GM23248 (cell line): Measurements from ENCODE around the gene TRIM25. TPM values are rescaled to one million over a fixed set of nuclear protein-coding genes. Genes with fewer than 3 reads are reported as not detected.

ENCODE experiments used
- DNase-seq: peaks from one replicate; pipeline ENCODE4 v3.0.0-alpha.2; 2015
- H2AFZ ChIP-seq: fragments of 200-600 bp; sonication (generic); 2 replicates; pipeline ENCODE4 v1.6.1; 2016; ENCODE audit warnings: antibody characterized with exemption
- H3F3A ChIP-seq: fragments of 200-600 bp; sonication (generic); 2 replicates; pipeline ENCODE4 v1.6.1; 2016; ENCODE audit warnings: mild to moderate bottlenecking, antibody characterized with exemption, mixed run types; ENCODE audit not compliant: insufficient read depth
- H3K27ac ChIP-seq: fragments of 200-600 bp; sonication (generic); 2 replicates; pipeline ENCODE4 v1.5.1; 2016; ENCODE audit warnings: mild to moderate bottlenecking
- H3K27me3 ChIP-seq: fragments of 200-600 bp; sonication (generic); replicated peaks from 2 replicates; pipeline ENCODE4 v1.6.1; 2016; ENCODE audit warnings: mild to moderate bottlenecking; ENCODE audit not compliant: insufficient read depth
- H3K36me3 ChIP-seq: fragments of 200-600 bp; sonication (generic); 2 replicates; pipeline ENCODE4 v1.6.1; 2016; ENCODE audit warnings: low read depth, mild to moderate bottlenecking
- H3K4me1 ChIP-seq: fragments of 200-600 bp; sonication (generic); 2 replicates; pipeline ENCODE4 v1.6.1; 2016; ENCODE audit warnings: mild to moderate bottlenecking; ENCODE audit not compliant: insufficient read depth
- H3K4me2 ChIP-seq: fragments of 200-600 bp; sonication (generic); one replicate; pipeline ENCODE4 v1.6.1; 2016; ENCODE audit warnings: mild to moderate bottlenecking; ENCODE audit not compliant: unreplicated experiment
- H3K4me3 ChIP-seq: fragments of 200-600 bp; sonication (generic); 2 replicates; pipeline ENCODE4 v1.5.1; 2016; ENCODE audit warnings: mild to moderate bottlenecking
- H3K79me2 ChIP-seq: fragments of 200-600 bp; sonication (generic); 2 replicates; pipeline ENCODE4 v1.6.1; 2016; ENCODE audit warnings: mild to moderate bottlenecking; ENCODE audit not compliant: insufficient read depth
- H3K9ac ChIP-seq: fragments of 200-600 bp; sonication (generic); 2 replicates; pipeline ENCODE4 v1.6.1; 2016; ENCODE audit warnings: mild to moderate bottlenecking
- H3K9me2 ChIP-seq: fragments of 200-600 bp; sonication (generic); 2 replicates; pipeline ENCODE4 v1.6.1; 2016; ENCODE audit warnings: mixed run types, mild to moderate bottlenecking, moderate library complexity; ENCODE audit not compliant: insufficient read depth
- H3K9me3 ChIP-seq: fragments of 200-600 bp; sonication (generic); one replicate; pipeline ENCODE4 v1.6.1; 2017; ENCODE audit warnings: low read depth
- H4K20me1 ChIP-seq: fragments of 200-600 bp; sonication (generic); 2 replicates; pipeline ENCODE4 v1.6.0; 2016; ENCODE audit not compliant: insufficient read depth
- EZH2 ChIP-seq: fragments of 200-600 bp; sonication (generic); IDR thresholded peaks from 2 replicates; pipeline ENCODE4 v1.6.1; 2018; ENCODE audit warnings: antibody characterized with exemption, mild to moderate bottlenecking; ENCODE audit not compliant: insufficient read depth, poor library complexity, severe bottlenecking
- EZH2phosphoT487 ChIP-seq: fragments of 200-600 bp; sonication (generic); IDR thresholded peaks from 2 replicates; pipeline ENCODE4 v1.6.1; 2018; ENCODE audit warnings: antibody characterized with exemption, moderate library complexity, mild to moderate bottlenecking, low read depth; ENCODE audit not compliant: insufficient read depth
- WGBS, 2 experiments: methylation state at CpG; one replicate each; pipeline ENCODE4 v1.1.6; 2015 to 2017; ENCODE audit warnings: low lambda C conversion rate in 2 of 2, low coverage in 1 of 2; ENCODE audit errors: missing lambda C conversion rate in 2 of 2; 5-methylcytosine and 5-hydroxymethylcytosine counted together
- in situ Hi-C: fragments of 300-500 bp; cut with MboI; formaldehyde crosslinking; loops from 2 replicates; pipeline ENCODE4 v1.15.0; 2020
- polyA plus RNA-seq: library from polyadenylated mRNA; unstranded; fragments of >200 nt; fragmentation: Nextera tagmentation; extraction: Ambion mirVana; gene quantifications from 2 replicates; pipeline ENCODE4 v1.2.1, GENCODE V29; 2016
- total RNA-seq: library from RNA; depleted of rRNA; stranded (reverse); fragments of >200 nt; shearing (Covaris generic); gene quantifications from 2 replicates; pipeline ENCODE4 v1.2.3, GENCODE V29; 2014

TRIM25 gene
- total and polyA plus RNA-seq, 2 experiments from 2014 or later = 22.2 to 27.3 TPM

GRCh38 chr17:56903560-56903959, 10.3 kb downstream of the TRIM25 start:
- in situ Hi-C loops = no loop called here

GRCh38 chr17:56902348-56902747, 11.5 kb downstream of the TRIM25 start:
- peak; percentile 84 for DNase-seq
- TF ChIP-seq EZH2phosphoT487 (no peak), EZH2 (no peak)

More at GRCh38 chr17:56903560-56903959, 10.3 kb downstream of the TRIM25 start:
- 98 to 99% methylated on average over 5 of the region's 5 CpGs for WGBS, 2 experiments
- H3K4me3 ChIP-seq = no peak overlapping the region
- TF ChIP-seq EZH2phosphoT487 (no peak), EZH2 (no peak)
- H3K9me3 ChIP-seq = no peaks in the 10 kb centered on the region
- peaks cover 48% of the 10 kb centered on the region for H3K36me3 ChIP-seq
- no peaks in the 10 kb centered on the region for H3K9me2 ChIP-seq
- no peak overlapping the region for H3K4me2 ChIP-seq
- H3K4me1 ChIP-seq = peaks cover 13% of the 10 kb centered on the region; the same call in 1 of the 2 replicates
- no peak overlapping the region for H3K9ac ChIP-seq
- no peaks in the 10 kb centered on the region for H4K20me1 ChIP-seq
- no peaks in the 10 kb centered on the region for H3K27me3 ChIP-seq
- no peak overlapping the region for H3K27ac ChIP-seq
- peaks cover 20% of the 10 kb centered on the region for H3K79me2 ChIP-seq
- H2AFZ ChIP-seq = no peak overlapping the region
- H3F3A ChIP-seq = peaks cover 4% of the 10 kb centered on the region; the same call in 1 of the 2 replicates
- no peak for DNase-seq

GRCh38 chr17:56899403-56899802, 14.4 kb downstream of the TRIM25 start:
- Histone ChIP-seq H3K27me3 (no peaks in the 10 kb centered on the region), H2AFZ (no peak overlapping the region), H3K79me2 (peaks cover 17% of the 10 kb centered on the region; the same call in 1 of the 2 replicates), H3K4me3 (no peak overlapping the region), H3K36me3 (peaks cover 32% of the 10 kb centered on the region; the same call in 1 of the 2 replicates), H3K4me2 (no peak overlapping the region), H3K9ac (no peak overlapping the region), H4K20me1 (no peaks in the 10 kb centered on the region), H3K9me2 (no peaks in the 10 kb centered on the region), H3K27ac (no peak overlapping the region), H3K9me3 (no peaks in the 10 kb centered on the region), H3K4me1 (peaks cover 13% of the 10 kb centered on the region; the same call in 1 of the 2 replicates), H3F3A (peaks cover 4% of the 10 kb centered on the region; the same call in 1 of the 2 replicates)
- TF ChIP-seq EZH2phosphoT487 (no peak), EZH2 (no peak)
- in situ Hi-C loops = no loop called here
- 84 to 92% methylated on average over 7 of the region's 7 CpGs for WGBS, 2 experiments
- DNase-seq = no peak

More at GRCh38 chr17:56902348-56902747, 11.5 kb downstream of the TRIM25 start:
- no peaks in the 10 kb centered on the region for H3K9me2 ChIP-seq
- no peaks in the 10 kb centered on the region for H3K27me3 ChIP-seq
- no peak overlapping the region for H2AFZ ChIP-seq
- peaks cover 42% of the 10 kb centered on the region for H3K36me3 ChIP-seq
- H3K9ac ChIP-seq = 0 out of 2 replicates have a peak overlapping the region, but pooled peaks have one; percentile 21
- WGBS, 2 experiments = 50 to 64% methylated on average over 4 of the region's 4 CpGs
- in situ Hi-C loops = no loop called here
- H3F3A ChIP-seq = peaks cover 4% of the 10 kb centered on the region; the same call in 1 of the 2 replicates
- H3K27ac ChIP-seq = peak overlapping the region; percentile 65
- H3K79me2 ChIP-seq = peaks cover 17% of the 10 kb centered on the region; the same call in 1 of the 2 replicates
- no peaks in the 10 kb centered on the region for H4K20me1 ChIP-seq
- peaks cover 13% of the 10 kb centered on the region; the same call in 1 of the 2 replicates for H3K4me1 ChIP-seq
- no peaks in the 10 kb centered on the region for H3K9me3 ChIP-seq
- no peak overlapping the region for H3K4me3 ChIP-seq
- no peak overlapping the region for H3K4me2 ChIP-seq

- peaks cover 32% of the 10 kb centered on the region; the same call in 1 of the 2 replicates for H3K36me3 ChIP-seq
- 67% methylated on average over 9 of the region's 9 CpGs for WGBS, 2 experiments
- H3K9me3 ChIP-seq = no peaks in the 10 kb centered on the region
- H3K27ac ChIP-seq = no peak overlapping the region
- H3F3A ChIP-seq = peaks cover 4% of the 10 kb centered on the region; the same call in 1 of the 2 replicates
- peaks cover 13% of the 10 kb centered on the region; the same call in 1 of the 2 replicates for H3K79me2 ChIP-seq
- H4K20me1 ChIP-seq = no peaks in the 10 kb centered on the region
- H3K9me2 ChIP-seq = no peaks in the 10 kb centered on the region
- DNase-seq = no peak
- H2AFZ ChIP-seq = no peak overlapping the region
- no peak overlapping the region for H3K4me3 ChIP-seq
- no peaks in the 10 kb centered on the region for H3K27me3 ChIP-seq
- TF ChIP-seq EZH2 = no peak
- no peak for TF ChIP-seq EZH2phosphoT487
- no peak overlapping the region for H3K9ac ChIP-seq
- no peak overlapping the region for H3K4me2 ChIP-seq
- in situ Hi-C loops = no loop called here
- peaks cover 13% of the 10 kb centered on the region; the same call in 1 of the 2 replicates for H3K4me1 ChIP-seq
Observed at GRCh38 chr17:56898874-56899273, 15.0 kb downstream of the TRIM25 start.
